Neural cell (in vitro differentiated cells): ENCODE data around the gene C11orf91. TPM values are rescaled to one million over a fixed set of nuclear protein-coding genes. Genes with fewer than 3 reads are reported as not detected.

Experiments
- H2AFZ ChIP-seq: fragments of 200-600, 300-800 bp; sonication (generic), shearing (Covaris generic); 2 replicates; pipeline ENCODE4 v1.6.0; 2014; ENCODE audit warnings: low read depth, mild to moderate bottlenecking, antibody characterized with exemption, low read length, moderate library complexity
- H3F3A ChIP-seq: fragments of 200-600 bp; shearing (Covaris generic); 2 replicates; pipeline ENCODE4 v1.6.1; 2016; ENCODE audit warnings: mild to moderate bottlenecking, moderate library complexity, mixed read lengths, antibody characterized with exemption, low read length; ENCODE audit not compliant: insufficient read depth, poor library complexity, severe bottlenecking
- H3K27ac ChIP-seq: fragments of 200-600, 300-800 bp; sonication (generic), shearing (Covaris generic); 2 replicates; pipeline ENCODE4 v1.5.1; 2014; ENCODE audit warnings: mild to moderate bottlenecking, low read length, moderate library complexity
- H3K27me3 ChIP-seq: fragments of 300-800, 200-600 bp; sonication (generic), shearing (Covaris generic); 2 replicates; pipeline ENCODE4 v1.6.0; 2014; ENCODE audit warnings: mild to moderate bottlenecking, low read depth, low read length, moderate library complexity; ENCODE audit not compliant: insufficient read depth
- H3K36me3 ChIP-seq: fragments of 300-800, 200-600 bp; sonication (generic), shearing (Covaris generic); 2 replicates; pipeline ENCODE4 v1.5.1; 2014; ENCODE audit warnings: mild to moderate bottlenecking, antibody characterized with exemption, low read length, moderate library complexity; ENCODE audit not compliant: insufficient read depth
- H3K4me2 ChIP-seq: fragments of 300-800, 200-600 bp; sonication (generic), shearing (Covaris generic); 2 replicates; pipeline ENCODE4 v1.6.0; 2014; ENCODE audit warnings: mild to moderate bottlenecking, low read length
- H3K4me3 ChIP-seq: fragments of 300-800, 200-600 bp; sonication (generic), shearing (Covaris generic); 2 replicates; pipeline ENCODE4 v1.5.1; 2014; ENCODE audit warnings: mild to moderate bottlenecking, low read length, moderate library complexity
- H3K79me2 ChIP-seq: fragments of 200-600 bp; shearing (Covaris generic); replicated peaks from 2 replicates; pipeline ENCODE4 v1.6.0; 2014; ENCODE audit warnings: mild to moderate bottlenecking, low read length, moderate library complexity; ENCODE audit not compliant: insufficient read depth
- H3K9ac ChIP-seq: fragments of 300-800, 200-600 bp; sonication (generic), shearing (Covaris generic); 2 replicates; pipeline ENCODE4 v1.6.1; 2016; ENCODE audit warnings: mild to moderate bottlenecking, low read length, mixed read lengths
- H3K9me2 ChIP-seq: fragments of 200-600 bp; shearing (Covaris generic); 2 replicates; pipeline ENCODE4 v1.6.1; 2016; ENCODE audit warnings: mild to moderate bottlenecking, low read length, mixed read lengths; ENCODE audit not compliant: insufficient read depth
- H3K9me3 ChIP-seq: fragments of 200-600, 300-800 bp; sonication (generic), shearing (Covaris generic); 2 replicates; pipeline ENCODE4 v1.6.1; 2016; ENCODE audit warnings: mild to moderate bottlenecking, mixed run types, low read length, moderate library complexity, mixed read lengths
- H4K20me1 ChIP-seq: fragments of 200-600 bp; shearing (Covaris generic); 2 replicates; pipeline ENCODE4 v1.6.1; 2016; ENCODE audit warnings: mild to moderate bottlenecking, mixed run types; ENCODE audit not compliant: insufficient read depth
- EP300 ChIP-seq: fragments of 450-650 bp; conservative IDR thresholded peaks from 2 replicates; pipeline ENCODE4 v1.6.1; 2014; ENCODE audit warnings: antibody characterized with exemption, mild to moderate bottlenecking, moderate library complexity; ENCODE audit not compliant: poor library complexity, severe bottlenecking
- EZH2 ChIP-seq: fragments of 200-600, 300-800 bp; shearing (Covaris generic), sonication (generic); IDR thresholded peaks from 2 replicates; pipeline ENCODE4 v1.6.1; 2014; ENCODE audit warnings: antibody characterized with exemption, low read length, borderline replicate concordance, mild to moderate bottlenecking; ENCODE audit not compliant: insufficient read depth, poor library complexity, severe bottlenecking
- MXI1 ChIP-seq: fragments of 450-650 bp; conservative IDR thresholded peaks from 2 replicates; pipeline ENCODE4 v1.6.1; 2014; ENCODE audit warnings: antibody characterized with exemption, mild to moderate bottlenecking; ENCODE audit not compliant: poor library complexity, severe bottlenecking
- POLR2AphosphoS5 ChIP-seq: IDR thresholded peaks from 2 replicates; pipeline ENCODE4 v1.6.1; 2012
- RAD21 ChIP-seq: fragments of 450-650 bp; conservative IDR thresholded peaks from 2 replicates; pipeline ENCODE4 v1.6.1; 2014; ENCODE audit warnings: antibody characterized with exemption, mild to moderate bottlenecking, moderate library complexity
- SMC3 ChIP-seq: fragments of 450-650 bp; conservative IDR thresholded peaks from 2 replicates; pipeline ENCODE4 v1.6.1; 2014; ENCODE audit warnings: antibody characterized with exemption, mild to moderate bottlenecking, moderate library complexity; ENCODE audit not compliant: poor library complexity
- TAF1 ChIP-seq: IDR thresholded peaks from 2 replicates; pipeline ENCODE4 v1.6.1; 2012; ENCODE audit warnings: low read depth
- polyA plus RNA-seq: library from polyadenylated mRNA; depleted of rRNA; stranded (reverse); fragments of >200 nt; gene quantifications from 2 replicates; pipeline ENCODE4 v1.2.3, GENCODE V29; 2014
- TF ChIP-seq, protein P1 (sequence below): IDR thresholded peaks from 2 replicates; pipeline ENCODE4 v1.6.1; 2012; ENCODE audit warnings: borderline replicate concordance
- TF ChIP-seq, protein P2 (sequence below): fragments of 450-650 bp; IDR thresholded peaks from 2 replicates; pipeline ENCODE4 v1.5.1; 2014; ENCODE audit warnings: antibody characterized with exemption, mild to moderate bottlenecking, moderate library complexity; ENCODE audit not compliant: poor library complexity, severe bottlenecking

C11orf91 gene
- polyA plus RNA-seq, 1 donor from 2014 or later, result not detected

DNA sequence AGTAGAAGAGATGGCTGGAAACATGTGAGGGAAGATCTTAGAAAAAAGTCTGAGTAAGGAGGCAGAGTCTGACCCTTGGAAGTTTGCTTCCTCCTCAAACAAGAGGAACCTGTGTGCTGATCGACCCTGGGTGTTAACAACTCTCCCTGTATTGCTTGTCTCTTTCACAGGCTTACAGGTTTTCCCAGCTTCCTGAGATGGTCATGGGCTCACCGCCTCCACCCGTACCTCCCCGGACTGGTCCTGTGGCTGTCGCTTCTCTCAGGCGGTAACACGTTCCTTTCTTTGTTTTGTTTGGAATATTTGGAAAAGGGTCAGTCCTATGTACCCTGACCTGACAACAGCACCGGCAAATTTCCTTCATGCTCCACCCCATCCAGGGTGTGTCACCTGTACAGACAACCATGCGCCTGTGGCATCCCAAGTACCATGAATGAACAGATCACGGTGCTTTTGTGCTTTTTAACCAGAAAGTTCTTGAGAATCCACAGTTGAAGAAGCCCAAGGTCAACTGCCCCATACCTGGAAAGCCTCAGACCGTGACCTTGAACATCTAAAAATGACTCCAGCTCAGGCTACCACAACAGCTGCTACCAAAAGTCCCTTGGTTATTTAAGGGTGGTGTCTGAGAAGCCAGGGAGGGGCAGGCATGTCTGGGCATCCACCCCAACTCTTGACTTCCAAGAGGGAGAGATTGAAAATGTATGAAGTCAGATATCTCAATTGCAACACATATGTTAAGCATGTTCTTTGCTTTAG is 44.6 kb downstream of the C11orf91 start:
- H3K4me2 ChIP-seq, result no peak overlapping the region

DNA sequence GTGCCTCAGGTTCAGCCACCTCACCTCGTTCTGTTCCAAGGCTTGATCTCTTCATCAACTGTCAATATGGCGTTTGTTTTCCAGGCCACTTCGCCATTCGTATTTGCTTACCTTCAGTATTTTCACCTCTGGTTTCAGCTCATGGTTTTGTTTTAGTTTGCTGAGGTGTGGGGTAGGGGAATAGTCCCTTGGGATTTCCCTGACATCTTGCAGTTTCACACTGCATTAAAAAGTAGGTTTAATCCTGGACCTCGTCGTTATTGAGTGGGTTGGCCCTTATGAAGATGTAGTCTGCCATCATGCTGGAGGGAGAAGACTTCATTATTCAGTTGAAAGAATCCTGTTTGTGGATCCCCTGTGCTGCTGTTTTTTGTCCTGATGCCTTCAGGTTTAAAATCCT is 46.0 kb downstream of the C11orf91 start:
- no peak overlapping the region for H3K4me2 ChIP-seq
- TF ChIP-seq RAD21 (no peak), MXI1 (no peak), POLR2AphosphoS5 (no peak), EP300 (no peak), SMC3 (no peak), EZH2 (no peak), TAF1 (no peak)
- TF ChIP-seq, protein P1, sequence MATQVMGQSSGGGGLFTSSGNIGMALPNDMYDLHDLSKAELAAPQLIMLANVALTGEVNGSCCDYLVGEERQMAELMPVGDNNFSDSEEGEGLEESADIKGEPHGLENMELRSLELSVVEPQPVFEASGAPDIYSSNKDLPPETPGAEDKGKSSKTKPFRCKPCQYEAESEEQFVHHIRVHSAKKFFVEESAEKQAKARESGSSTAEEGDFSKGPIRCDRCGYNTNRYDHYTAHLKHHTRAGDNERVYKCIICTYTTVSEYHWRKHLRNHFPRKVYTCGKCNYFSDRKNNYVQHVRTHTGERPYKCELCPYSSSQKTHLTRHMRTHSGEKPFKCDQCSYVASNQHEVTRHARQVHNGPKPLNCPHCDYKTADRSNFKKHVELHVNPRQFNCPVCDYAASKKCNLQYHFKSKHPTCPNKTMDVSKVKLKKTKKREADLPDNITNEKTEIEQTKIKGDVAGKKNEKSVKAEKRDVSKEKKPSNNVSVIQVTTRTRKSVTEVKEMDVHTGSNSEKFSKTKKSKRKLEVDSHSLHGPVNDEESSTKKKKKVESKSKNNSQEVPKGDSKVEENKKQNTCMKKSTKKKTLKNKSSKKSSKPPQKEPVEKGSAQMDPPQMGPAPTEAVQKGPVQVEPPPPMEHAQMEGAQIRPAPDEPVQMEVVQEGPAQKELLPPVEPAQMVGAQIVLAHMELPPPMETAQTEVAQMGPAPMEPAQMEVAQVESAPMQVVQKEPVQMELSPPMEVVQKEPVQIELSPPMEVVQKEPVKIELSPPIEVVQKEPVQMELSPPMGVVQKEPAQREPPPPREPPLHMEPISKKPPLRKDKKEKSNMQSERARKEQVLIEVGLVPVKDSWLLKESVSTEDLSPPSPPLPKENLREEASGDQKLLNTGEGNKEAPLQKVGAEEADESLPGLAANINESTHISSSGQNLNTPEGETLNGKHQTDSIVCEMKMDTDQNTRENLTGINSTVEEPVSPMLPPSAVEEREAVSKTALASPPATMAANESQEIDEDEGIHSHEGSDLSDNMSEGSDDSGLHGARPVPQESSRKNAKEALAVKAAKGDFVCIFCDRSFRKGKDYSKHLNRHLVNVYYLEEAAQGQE, result no peak
- TF ChIP-seq, protein P2, sequence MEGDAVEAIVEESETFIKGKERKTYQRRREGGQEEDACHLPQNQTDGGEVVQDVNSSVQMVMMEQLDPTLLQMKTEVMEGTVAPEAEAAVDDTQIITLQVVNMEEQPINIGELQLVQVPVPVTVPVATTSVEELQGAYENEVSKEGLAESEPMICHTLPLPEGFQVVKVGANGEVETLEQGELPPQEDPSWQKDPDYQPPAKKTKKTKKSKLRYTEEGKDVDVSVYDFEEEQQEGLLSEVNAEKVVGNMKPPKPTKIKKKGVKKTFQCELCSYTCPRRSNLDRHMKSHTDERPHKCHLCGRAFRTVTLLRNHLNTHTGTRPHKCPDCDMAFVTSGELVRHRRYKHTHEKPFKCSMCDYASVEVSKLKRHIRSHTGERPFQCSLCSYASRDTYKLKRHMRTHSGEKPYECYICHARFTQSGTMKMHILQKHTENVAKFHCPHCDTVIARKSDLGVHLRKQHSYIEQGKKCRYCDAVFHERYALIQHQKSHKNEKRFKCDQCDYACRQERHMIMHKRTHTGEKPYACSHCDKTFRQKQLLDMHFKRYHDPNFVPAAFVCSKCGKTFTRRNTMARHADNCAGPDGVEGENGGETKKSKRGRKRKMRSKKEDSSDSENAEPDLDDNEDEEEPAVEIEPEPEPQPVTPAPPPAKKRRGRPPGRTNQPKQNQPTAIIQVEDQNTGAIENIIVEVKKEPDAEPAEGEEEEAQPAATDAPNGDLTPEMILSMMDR, result no peak

More for the DNA sequence above, 44.6 kb downstream of the C11orf91 start:
- TF ChIP-seq POLR2AphosphoS5, result no peak
- H3K36me3 ChIP-seq, result no peaks in the 10 kb centered on the region
- H3K4me3 ChIP-seq, result no peak overlapping the region
- H3K27me3 ChIP-seq, result no peaks in the 10 kb centered on the region
- H3K9ac ChIP-seq, result no peak overlapping the region
- H3K27ac ChIP-seq, result no peak overlapping the region
- H3F3A ChIP-seq, result no peaks in the 10 kb centered on the region
- H2AFZ ChIP-seq, result no peak overlapping the region
- no peaks in the 10 kb centered on the region for H3K9me2 ChIP-seq
- H3K9me3 ChIP-seq, result no peaks in the 10 kb centered on the region
- no peaks in the 10 kb centered on the region for H4K20me1 ChIP-seq
- no peaks in the 10 kb centered on the region for H3K79me2 ChIP-seq

More for the DNA sequence above, 46.0 kb downstream of the C11orf91 start:
- H3K79me2 ChIP-seq, result no peaks in the 10 kb centered on the region
- H2AFZ ChIP-seq, result no peak overlapping the region
- H3K9ac ChIP-seq, result no peak overlapping the region
- no peaks in the 10 kb centered on the region for H3K9me2 ChIP-seq
- H3K27ac ChIP-seq, result no peak overlapping the region
- H3K4me3 ChIP-seq, result no peak overlapping the region
- no peaks in the 10 kb centered on the region for H3F3A ChIP-seq
- H3K27me3 ChIP-seq, result no peaks in the 10 kb centered on the region
- no peaks in the 10 kb centered on the region for H3K9me3 ChIP-seq
- H3K36me3 ChIP-seq, result no peaks in the 10 kb centered on the region
- H4K20me1 ChIP-seq, result no peaks in the 10 kb centered on the region
